Glutamatergic neuron (in vitro differentiated cells): ENCODE data around the gene KLHL22. TPM values are rescaled to one million over a fixed set of nuclear protein-coding genes. Genes with fewer than 3 reads are reported as not detected.

Source experiments
- DNase-seq: peaks from one replicate; pipeline ENCODE4 v3.0.0; 2022
- H3K27ac Mint-ChIP-seq: one replicate; pipeline ENCODE4 v1.8.0; 2020; ENCODE audit warnings: mild to moderate bottlenecking, mixed read lengths, inconsistent platforms; ENCODE audit not compliant: unreplicated experiment
- H3K27me3 Mint-ChIP-seq: one replicate; pipeline ENCODE4 v1.8.0; 2020; ENCODE audit warnings: mild to moderate bottlenecking, moderate library complexity, mixed read lengths, inconsistent platforms; ENCODE audit not compliant: unreplicated experiment
- H3K36me3 Mint-ChIP-seq: one replicate; pipeline ENCODE4 v1.8.0; 2020; ENCODE audit warnings: mild to moderate bottlenecking, mixed read lengths, inconsistent platforms; ENCODE audit not compliant: unreplicated experiment
- H3K4me1 Mint-ChIP-seq: one replicate; pipeline ENCODE4 v1.8.0; 2020; ENCODE audit warnings: mild to moderate bottlenecking, low read depth, mixed read lengths, inconsistent platforms; ENCODE audit not compliant: unreplicated experiment
- H3K4me3 Mint-ChIP-seq: one replicate; pipeline ENCODE4 v1.8.0; 2020; ENCODE audit warnings: mild to moderate bottlenecking, mixed read lengths, inconsistent platforms; ENCODE audit not compliant: unreplicated experiment
- H3K9me3 Mint-ChIP-seq: one replicate; pipeline ENCODE4 v1.8.0; 2020; ENCODE audit warnings: mild to moderate bottlenecking, moderate library complexity, mixed read lengths, inconsistent platforms; ENCODE audit not compliant: unreplicated experiment
- total RNA-seq: library from RNA; stranded (reverse); fragmentation: NEBNext Ultra II Directional; extraction: Animal tissue kit (Norgen Biotek cat#: 25700); gene quantifications from one replicate; pipeline ENCODE4 v1.2.1, GENCODE V29; 2021; ENCODE audit not compliant: unreplicated experiment
- TF ChIP-seq, protein P1 (sequence below): fragments of 200-600 bp; sonication (generic); IDR thresholded peaks from one replicate; pipeline ENCODE4 v1.5.0; 2021; ENCODE audit not compliant: partially characterized antibody, unreplicated experiment

The KLHL22 gene
- total RNA-seq, 1 donor from 2014 or later = 20.2 TPM

DNA sequence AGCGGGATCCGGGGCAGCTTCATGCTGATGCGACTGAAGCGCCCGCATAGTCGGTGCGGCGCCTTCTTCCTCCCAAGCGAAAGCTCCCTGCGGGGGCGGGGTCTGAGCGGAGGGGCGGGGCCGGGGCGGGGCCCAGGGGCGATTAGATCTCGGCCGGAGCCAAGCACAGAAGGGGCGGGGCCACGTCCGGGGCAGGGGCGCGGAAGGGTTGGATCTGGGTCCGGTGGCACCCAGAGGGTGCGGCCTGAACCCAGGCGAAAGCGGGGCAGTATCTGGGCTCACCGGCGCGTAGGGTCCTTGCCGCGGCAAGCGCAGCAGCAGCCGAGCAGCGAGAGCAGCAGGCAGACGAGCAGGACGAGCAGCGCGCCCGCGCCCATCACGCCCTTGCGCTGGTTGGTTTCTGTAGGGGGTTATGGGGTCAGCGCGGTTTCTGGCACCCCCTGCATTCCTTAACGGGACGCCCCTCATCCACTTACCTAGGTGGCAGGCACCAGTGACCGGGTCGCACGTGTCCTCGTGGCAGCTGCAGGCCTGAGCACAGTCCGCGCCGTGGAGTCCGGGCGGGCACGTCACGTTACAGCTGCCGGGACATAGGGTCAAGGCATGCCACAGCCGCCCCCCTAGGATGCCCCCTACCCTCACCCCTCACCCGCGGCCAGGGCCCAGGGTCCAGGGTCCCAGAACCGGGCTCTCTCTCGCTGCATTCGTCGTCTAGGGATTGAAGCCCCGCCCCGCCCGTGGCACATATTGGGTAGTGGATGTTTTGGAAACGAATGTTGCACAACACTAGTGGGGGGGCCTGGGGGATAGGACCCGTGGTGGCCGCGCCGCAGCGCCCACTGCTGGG lies 66.1 kb downstream of the KLHL22 start:
- Mint-ChIP-seq H3K27ac (no peak overlapping the region), H3K36me3 (no peaks in the 10 kb centered on the region), H3K9me3 (no peaks in the 10 kb centered on the region), H3K27me3 (peaks cover 17% of the 10 kb centered on the region), H3K4me1 (no peaks in the 10 kb centered on the region), H3K4me3 (no peak overlapping the region)
- TF ChIP-seq, protein P1, sequence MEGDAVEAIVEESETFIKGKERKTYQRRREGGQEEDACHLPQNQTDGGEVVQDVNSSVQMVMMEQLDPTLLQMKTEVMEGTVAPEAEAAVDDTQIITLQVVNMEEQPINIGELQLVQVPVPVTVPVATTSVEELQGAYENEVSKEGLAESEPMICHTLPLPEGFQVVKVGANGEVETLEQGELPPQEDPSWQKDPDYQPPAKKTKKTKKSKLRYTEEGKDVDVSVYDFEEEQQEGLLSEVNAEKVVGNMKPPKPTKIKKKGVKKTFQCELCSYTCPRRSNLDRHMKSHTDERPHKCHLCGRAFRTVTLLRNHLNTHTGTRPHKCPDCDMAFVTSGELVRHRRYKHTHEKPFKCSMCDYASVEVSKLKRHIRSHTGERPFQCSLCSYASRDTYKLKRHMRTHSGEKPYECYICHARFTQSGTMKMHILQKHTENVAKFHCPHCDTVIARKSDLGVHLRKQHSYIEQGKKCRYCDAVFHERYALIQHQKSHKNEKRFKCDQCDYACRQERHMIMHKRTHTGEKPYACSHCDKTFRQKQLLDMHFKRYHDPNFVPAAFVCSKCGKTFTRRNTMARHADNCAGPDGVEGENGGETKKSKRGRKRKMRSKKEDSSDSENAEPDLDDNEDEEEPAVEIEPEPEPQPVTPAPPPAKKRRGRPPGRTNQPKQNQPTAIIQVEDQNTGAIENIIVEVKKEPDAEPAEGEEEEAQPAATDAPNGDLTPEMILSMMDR = no peak
- peak; percentile 73 for DNase-seq

GRCh38 chr22:20428496-20429253 lies 66.9 kb downstream of the KLHL22 start:
- peaks cover 15% of the 10 kb centered on the region for H3K27me3 Mint-ChIP-seq
- no peak overlapping the region for H3K27ac Mint-ChIP-seq
- H3K4me1 Mint-ChIP-seq = no peaks in the 10 kb centered on the region
- no peak for DNase-seq
- H3K9me3 Mint-ChIP-seq = peaks cover 2% of the 10 kb centered on the region
- no peak overlapping the region for H3K4me3 Mint-ChIP-seq
- peaks cover under 1% of the 10 kb centered on the region for H3K36me3 Mint-ChIP-seq
- TF ChIP-seq, protein P1 = no peak

DNA sequence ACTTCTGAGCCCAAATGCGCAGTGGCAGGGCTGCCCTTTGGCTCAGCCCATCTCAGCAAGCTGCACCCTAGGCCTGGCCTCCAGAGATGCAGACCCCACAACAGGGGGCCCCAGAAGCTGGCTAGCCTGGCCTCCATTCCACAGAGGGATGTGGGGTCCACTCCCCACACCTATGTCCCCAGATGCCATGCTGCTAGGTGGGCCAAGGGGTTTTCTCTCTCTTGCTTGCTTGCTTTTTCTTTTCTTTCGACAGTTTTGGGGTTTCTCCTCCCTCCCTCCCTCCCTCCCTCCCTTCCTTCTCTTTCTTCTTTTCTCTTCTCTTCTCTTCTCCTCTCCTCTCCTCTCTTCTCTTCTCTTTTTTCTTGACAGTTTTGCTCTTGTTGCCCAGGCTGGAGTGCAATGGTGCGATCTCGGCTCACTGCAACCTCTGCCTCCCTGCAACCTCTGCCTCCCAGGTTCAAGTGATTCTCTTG lies 67.6 kb downstream of the KLHL22 start:
- Mint-ChIP-seq H3K4me1 (peaks cover 2% of the 10 kb centered on the region), H3K4me3 (no peak overlapping the region), H3K27ac (no peak overlapping the region), H3K36me3 (peaks cover 4% of the 10 kb centered on the region), H3K9me3 (peaks cover 5% of the 10 kb centered on the region), H3K27me3 (peaks cover 18% of the 10 kb centered on the region)
- TF ChIP-seq, protein P1 = no peak
- DNase-seq = no peak

GRCh38 chr22:20427104-20427944 lies 68.3 kb downstream of the KLHL22 start:
- peaks cover 4% of the 10 kb centered on the region for H3K36me3 Mint-ChIP-seq
- peaks cover 15% of the 10 kb centered on the region for H3K27me3 Mint-ChIP-seq
- peaks cover 5% of the 10 kb centered on the region for H3K9me3 Mint-ChIP-seq
- H3K4me1 Mint-ChIP-seq = peaks cover 2% of the 10 kb centered on the region
- H3K4me3 Mint-ChIP-seq = no peak overlapping the region
- DNase-seq = no peak
- TF ChIP-seq, protein P1 = no peak
- no peak overlapping the region for H3K27ac Mint-ChIP-seq
